GM12878 (cell line): ENCODE results near the gene SORL1. TPM values are rescaled to one million over a fixed set of nuclear protein-coding genes. Genes with fewer than 3 reads are reported as not detected.
A peak's percentile ranks its signal among the peaks of the same experiment; 100 is the strongest.

Experiments used
- BCL11A ChIP-seq: IDR thresholded peaks from 2 replicates; pipeline ENCODE4 v1.6.1; 2011; ENCODE audit warnings: low read depth, low read length
- EP300 ChIP-seq, 2 experiments: fragments of 150-350 bp in 1 of 2; IDR thresholded peaks; 2 replicates each; pipeline ENCODE4 v1.6.1; 2011 to 2012; ENCODE audit warnings: low read depth in 2 of 2, low read length in 2 of 2, borderline replicate concordance in 1 of 2, improper control_type of control experiment in 1 of 2, inconsistent platforms in 1 of 2; ENCODE audit not compliant: control insufficient read depth in 1 of 2
- IRF4 ChIP-seq: IDR thresholded peaks from 2 replicates; pipeline ENCODE4 v1.6.1; 2011; ENCODE audit warnings: low read depth, low read length
- MAX ChIP-seq: IDR thresholded peaks from 2 replicates; pipeline ENCODE4 v1.6.1; 2012; ENCODE audit warnings: low read depth, low read length, improper control_type of control experiment
- SIN3A ChIP-seq: IDR thresholded peaks from 2 replicates; pipeline ENCODE4 v1.6.1; 2012; ENCODE audit warnings: low read depth, low read length, improper control_type of control experiment
- SIX5 ChIP-seq: IDR thresholded peaks from 2 replicates; pipeline ENCODE4 v1.6.1; 2011; ENCODE audit warnings: mild to moderate bottlenecking, low read depth, low read length, moderate library complexity; ENCODE audit not compliant: severe bottlenecking
- SKIL ChIP-seq: fragments of 450-650 bp; IDR thresholded peaks from 2 replicates; pipeline ENCODE4 v1.6.1; 2017; ENCODE audit warnings: mild to moderate bottlenecking, low read depth, inconsistent platforms; ENCODE audit not compliant: poor library complexity, severe bottlenecking
- SMAD1 ChIP-seq: fragments of 450-650 bp; IDR thresholded peaks from 2 replicates; pipeline ENCODE4 v1.6.1; 2018; ENCODE audit warnings: mild to moderate bottlenecking, low read depth; ENCODE audit not compliant: partially characterized antibody
- SMARCA5 ChIP-seq: fragments of 450-650 bp; IDR thresholded peaks from 2 replicates; pipeline ENCODE4 v1.6.1; 2017; ENCODE audit warnings: mild to moderate bottlenecking
- polyA plus RNA-seq, 11 experiments: library from polyadenylated mRNA; depleted of rRNA in 4 of 11; unstranded in 6 of 11; stranded (reverse) in 5 of 11; fragments of >200 nt; fragmentation: Nextera tagmentation in 4 of 11; fragmentation: Illumina TruSeq in 1 of 11; extraction: Ambion mirVana in 4 of 11; extraction: Trizol in 1 of 11; gene quantifications; 1 replicate in 1 of 11; 2 replicates in 10 of 11; pipeline versions ENCODE4 v1.2.1 to v1.2.3, GENCODE V29; 2011 to 2016; ENCODE audit warnings: inconsistent platforms in 2 of 11, missing spikeins in 2 of 11, low read depth in 1 of 11
- total RNA-seq, 4 experiments: library from RNA; depleted of rRNA in 3 of 4; stranded (reverse); fragments of >200 nt in 3 of 4; fragmentation: Illumina TruSeq in 1 of 4; extraction: Trizol in 1 of 4; gene quantifications; 2 replicates each; pipeline versions ENCODE4 v1.2.1 to v1.2.3, GENCODE V29; 2013 to 2021
- TF ChIP-seq, protein P1 (sequence below): IDR thresholded peaks from 2 replicates; pipeline ENCODE4 v1.6.1; 2011; ENCODE audit warnings: borderline replicate concordance, low read depth, mild to moderate bottlenecking, moderate library complexity, mixed read lengths, low read length; ENCODE audit not compliant: insufficient read depth; ENCODE audit errors: extremely low read length
- TF ChIP-seq, protein P2 (sequence below): fragments of 450-650 bp; formaldehyde crosslinking; IDR thresholded peaks from 2 replicates; pipeline ENCODE4 v1.5.0; 2022; ENCODE audit warnings: mild to moderate bottlenecking, missing genetic modification characterization
- TF ChIP-seq, protein P3 (sequence below): fragments of 450-650 bp; IDR thresholded peaks from 2 replicates; pipeline ENCODE4 v1.6.1; 2017; ENCODE audit warnings: mild to moderate bottlenecking, moderate library complexity
- TF ChIP-seq, protein P4 (sequence below), 3 experiments: IDR thresholded peaks in 2 of 3; conservative IDR thresholded peaks in 1 of 3; 2 replicates each; pipeline ENCODE4 v1.5.1; 2011; ENCODE audit warnings: low read depth in 3 of 3, low read length in 3 of 3, mild to moderate bottlenecking in 3 of 3, control low read depth in 2 of 3, moderate library complexity in 2 of 3, inconsistent platforms in 1 of 3, mixed read lengths in 1 of 3; ENCODE audit not compliant: control insufficient read depth in 2 of 3, insufficient read depth in 1 of 3; ENCODE audit errors: extremely low read depth in 1 of 3

The SORL1 gene
- total and polyA plus RNA-seq, 10 of the 15 experiments (the other 5 are each of a cell fraction or from before 2014, with no cell fraction given) = 20.2 to 107 (median 59.9) TPM

DNA sequence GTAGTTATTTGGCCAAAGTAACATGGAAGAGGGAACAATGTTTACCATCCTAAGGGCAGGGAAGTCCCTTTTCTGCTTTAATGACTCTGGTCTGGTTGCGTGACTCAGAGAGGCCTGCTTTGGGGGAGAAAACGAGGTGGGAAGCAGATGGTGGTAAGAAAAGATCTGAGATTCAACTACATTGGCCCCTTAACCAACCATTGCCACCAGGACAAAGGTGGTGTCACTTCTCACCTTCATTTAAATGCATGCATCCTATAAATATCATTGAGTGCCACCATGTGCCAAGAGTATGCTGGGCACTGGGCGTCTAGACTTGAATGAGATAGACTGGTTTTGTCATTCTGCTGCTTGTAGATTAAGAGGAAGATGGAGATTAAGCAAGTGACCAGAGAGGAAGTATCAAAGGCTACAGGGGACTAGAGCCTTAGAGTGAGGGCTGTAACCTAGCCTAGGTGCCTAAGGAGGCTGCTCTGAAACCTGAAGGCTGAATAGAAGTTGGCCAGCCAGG lies 3.6 kb upstream of the SORL1 start (continued):
- TF ChIP-seq, protein P1, sequence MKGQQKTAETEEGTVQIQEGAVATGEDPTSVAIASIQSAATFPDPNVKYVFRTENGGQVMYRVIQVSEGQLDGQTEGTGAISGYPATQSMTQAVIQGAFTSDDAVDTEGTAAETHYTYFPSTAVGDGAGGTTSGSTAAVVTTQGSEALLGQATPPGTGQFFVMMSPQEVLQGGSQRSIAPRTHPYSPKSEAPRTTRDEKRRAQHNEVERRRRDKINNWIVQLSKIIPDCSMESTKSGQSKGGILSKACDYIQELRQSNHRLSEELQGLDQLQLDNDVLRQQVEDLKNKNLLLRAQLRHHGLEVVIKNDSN = no peak
- TF ChIP-seq SMAD1 (no peak), SIN3A (no peak), EP300 (IDR thresholded peaks at IDR 0.05; ENCODE audit: borderline replicate concordance in 1 of 2, control insufficient read depth in 1 of 2, low read depth in 2 of 2, low read length in 2 of 2) (peak; percentile 64 to 71; a peak in 2 of 4 replicates), SKIL (peak; percentile 53), BCL11A (peak; percentile 70), SIX5 (no peak), SMARCA5 (peak; percentile 58), MAX (no peak), IRF4 (no peak)
- TF ChIP-seq, protein P2, sequence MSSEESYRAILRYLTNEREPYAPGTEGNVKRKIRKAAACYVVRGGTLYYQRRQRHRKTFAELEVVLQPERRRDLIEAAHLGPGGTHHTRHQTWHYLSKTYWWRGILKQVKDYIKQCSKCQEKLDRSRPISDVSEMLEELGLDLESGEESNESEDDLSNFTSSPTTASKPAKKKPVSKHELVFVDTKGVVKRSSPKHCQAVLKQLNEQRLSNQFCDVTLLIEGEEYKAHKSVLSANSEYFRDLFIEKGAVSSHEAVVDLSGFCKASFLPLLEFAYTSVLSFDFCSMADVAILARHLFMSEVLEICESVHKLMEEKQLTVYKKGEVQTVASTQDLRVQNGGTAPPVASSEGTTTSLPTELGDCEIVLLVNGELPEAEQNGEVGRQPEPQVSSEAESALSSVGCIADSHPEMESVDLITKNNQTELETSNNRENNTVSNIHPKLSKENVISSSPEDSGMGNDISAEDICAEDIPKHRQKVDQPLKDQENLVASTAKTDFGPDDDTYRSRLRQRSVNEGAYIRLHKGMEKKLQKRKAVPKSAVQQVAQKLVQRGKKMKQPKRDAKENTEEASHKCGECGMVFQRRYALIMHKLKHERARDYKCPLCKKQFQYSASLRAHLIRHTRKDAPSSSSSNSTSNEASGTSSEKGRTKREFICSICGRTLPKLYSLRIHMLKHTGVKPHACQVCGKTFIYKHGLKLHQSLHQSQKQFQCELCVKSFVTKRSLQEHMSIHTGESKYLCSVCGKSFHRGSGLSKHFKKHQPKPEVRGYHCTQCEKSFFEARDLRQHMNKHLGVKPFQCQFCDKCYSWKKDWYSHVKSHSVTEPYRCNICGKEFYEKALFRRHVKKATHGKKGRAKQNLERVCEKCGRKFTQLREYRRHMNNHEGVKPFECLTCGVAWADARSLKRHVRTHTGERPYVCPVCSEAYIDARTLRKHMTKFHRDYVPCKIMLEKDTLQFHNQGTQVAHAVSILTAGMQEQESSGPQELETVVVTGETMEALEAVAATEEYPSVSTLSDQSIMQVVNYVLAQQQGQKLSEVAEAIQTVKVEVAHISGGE = no peak
- TF ChIP-seq, protein P3, sequence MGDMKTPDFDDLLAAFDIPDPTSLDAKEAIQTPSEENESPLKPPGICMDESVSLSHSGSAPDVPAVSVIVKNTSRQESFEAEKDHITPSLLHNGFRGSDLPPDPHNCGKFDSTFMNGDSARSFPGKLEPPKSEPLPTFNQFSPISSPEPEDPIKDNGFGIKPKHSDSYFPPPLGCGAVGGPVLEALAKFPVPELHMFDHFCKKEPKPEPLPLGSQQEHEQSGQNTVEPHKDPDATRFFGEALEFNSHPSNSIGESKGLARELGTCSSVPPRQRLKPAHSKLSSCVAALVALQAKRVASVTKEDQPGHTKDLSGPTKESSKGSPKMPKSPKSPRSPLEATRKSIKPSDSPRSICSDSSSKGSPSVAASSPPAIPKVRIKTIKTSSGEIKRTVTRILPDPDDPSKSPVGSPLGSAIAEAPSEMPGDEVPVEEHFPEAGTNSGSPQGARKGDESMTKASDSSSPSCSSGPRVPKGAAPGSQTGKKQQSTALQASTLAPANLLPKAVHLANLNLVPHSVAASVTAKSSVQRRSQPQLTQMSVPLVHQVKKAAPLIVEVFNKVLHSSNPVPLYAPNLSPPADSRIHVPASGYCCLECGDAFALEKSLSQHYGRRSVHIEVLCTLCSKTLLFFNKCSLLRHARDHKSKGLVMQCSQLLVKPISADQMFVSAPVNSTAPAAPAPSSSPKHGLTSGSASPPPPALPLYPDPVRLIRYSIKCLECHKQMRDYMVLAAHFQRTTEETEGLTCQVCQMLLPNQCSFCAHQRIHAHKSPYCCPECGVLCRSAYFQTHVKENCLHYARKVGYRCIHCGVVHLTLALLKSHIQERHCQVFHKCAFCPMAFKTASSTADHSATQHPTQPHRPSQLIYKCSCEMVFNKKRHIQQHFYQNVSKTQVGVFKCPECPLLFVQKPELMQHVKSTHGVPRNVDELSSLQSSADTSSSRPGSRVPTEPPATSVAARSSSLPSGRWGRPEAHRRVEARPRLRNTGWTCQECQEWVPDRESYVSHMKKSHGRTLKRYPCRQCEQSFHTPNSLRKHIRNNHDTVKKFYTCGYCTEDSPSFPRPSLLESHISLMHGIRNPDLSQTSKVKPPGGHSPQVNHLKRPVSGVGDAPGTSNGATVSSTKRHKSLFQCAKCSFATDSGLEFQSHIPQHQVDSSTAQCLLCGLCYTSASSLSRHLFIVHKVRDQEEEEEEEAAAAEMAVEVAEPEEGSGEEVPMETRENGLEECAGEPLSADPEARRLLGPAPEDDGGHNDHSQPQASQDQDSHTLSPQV = 0 out of 2 replicates have a peak, but pooled peaks have one; percentile 7
- TF ChIP-seq, protein P4, sequence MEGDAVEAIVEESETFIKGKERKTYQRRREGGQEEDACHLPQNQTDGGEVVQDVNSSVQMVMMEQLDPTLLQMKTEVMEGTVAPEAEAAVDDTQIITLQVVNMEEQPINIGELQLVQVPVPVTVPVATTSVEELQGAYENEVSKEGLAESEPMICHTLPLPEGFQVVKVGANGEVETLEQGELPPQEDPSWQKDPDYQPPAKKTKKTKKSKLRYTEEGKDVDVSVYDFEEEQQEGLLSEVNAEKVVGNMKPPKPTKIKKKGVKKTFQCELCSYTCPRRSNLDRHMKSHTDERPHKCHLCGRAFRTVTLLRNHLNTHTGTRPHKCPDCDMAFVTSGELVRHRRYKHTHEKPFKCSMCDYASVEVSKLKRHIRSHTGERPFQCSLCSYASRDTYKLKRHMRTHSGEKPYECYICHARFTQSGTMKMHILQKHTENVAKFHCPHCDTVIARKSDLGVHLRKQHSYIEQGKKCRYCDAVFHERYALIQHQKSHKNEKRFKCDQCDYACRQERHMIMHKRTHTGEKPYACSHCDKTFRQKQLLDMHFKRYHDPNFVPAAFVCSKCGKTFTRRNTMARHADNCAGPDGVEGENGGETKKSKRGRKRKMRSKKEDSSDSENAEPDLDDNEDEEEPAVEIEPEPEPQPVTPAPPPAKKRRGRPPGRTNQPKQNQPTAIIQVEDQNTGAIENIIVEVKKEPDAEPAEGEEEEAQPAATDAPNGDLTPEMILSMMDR (IDR thresholded peaks at IDR 0.05 in 2 of 3, conservative IDR thresholded peaks at IDR 0.05 in 1 of 3; ENCODE audit: control insufficient read depth in 2 of 3, extremely low read depth in 1 of 3, insufficient read depth in 1 of 3, low read depth in 3 of 3, low read length in 3 of 3) = no peak
